K562 (cell line): ENCODE data around the gene PPP6C. TPM values are rescaled to one million over a fixed set of nuclear protein-coding genes. Genes with fewer than 3 reads are reported as not detected.

ENCODE experiments used
- ATF6 ChIP-seq: sonication (generic); formaldehyde crosslinking; IDR thresholded peaks from 2 replicates; pipeline ENCODE4 v1.4.0; 2020; ENCODE audit warnings: mild to moderate bottlenecking, missing genetic modification reagents
- CHCHD3 ChIP-seq: fragments of 250-450 bp; sonication (Bioruptor Pico); IDR thresholded peaks from 2 replicates; pipeline ENCODE4 v2.1.2; 2022; ENCODE audit warnings: mild to moderate bottlenecking
- CREM ChIP-seq: IDR thresholded peaks from 2 replicates; pipeline ENCODE4 v1.6.1; 2014; ENCODE audit warnings: antibody characterized with exemption, low read depth
- EWSR1 ChIP-seq: fragments of 450-650 bp; IDR thresholded peaks from 2 replicates; pipeline ENCODE4 v1.6.1; 2018; ENCODE audit warnings: borderline replicate concordance, mild to moderate bottlenecking, low read depth, moderate library complexity; ENCODE audit not compliant: partially characterized antibody
- FOXJ2 ChIP-seq: fragments of 200-800 bp; sonication (Bioruptor generic); IDR thresholded peaks from 2 replicates; pipeline ENCODE4 v1.6.1; 2016; ENCODE audit warnings: missing genetic modification characterization, missing compliant biosample characterization
- FOXO4 ChIP-seq: fragments of 450-650 bp; formaldehyde crosslinking; IDR thresholded peaks from 2 replicates; pipeline ENCODE4 v1.4.0; 2020; ENCODE audit warnings: mild to moderate bottlenecking, moderate library complexity
- MAZ ChIP-seq, 2 experiments: fragments of 450-650 bp in 1 of 2; sonication (generic) in 1 of 2; formaldehyde crosslinking; IDR thresholded peaks in 1 of 2; conservative IDR thresholded peaks in 1 of 2; 2 replicates each; pipeline versions ENCODE4 v1.4.0 to v1.5.0; 2020; ENCODE audit warnings: mild to moderate bottlenecking in 1 of 2, missing genetic modification reagents in 1 of 2
- PURB ChIP-seq: sonication (generic); formaldehyde crosslinking; IDR thresholded peaks from 2 replicates; pipeline ENCODE4 v1.9.0; 2021; ENCODE audit warnings: low read depth, mild to moderate bottlenecking, missing genetic modification reagents
- TAF1 ChIP-seq: IDR thresholded peaks from 2 replicates; pipeline ENCODE4 v1.6.1; 2011; ENCODE audit warnings: mild to moderate bottlenecking, low read length, moderate library complexity; ENCODE audit not compliant: insufficient read depth, control insufficient read depth, severe bottlenecking; ENCODE audit errors: extremely low read depth
- TARDBP ChIP-seq: fragments of 450-650 bp; IDR thresholded peaks from 2 replicates; pipeline ENCODE4 v1.6.1; 2016
- TCFL5 ChIP-seq: fragments of 250-450 bp; sonication (Bioruptor Pico); conservative IDR thresholded peaks from 2 replicates; pipeline ENCODE4 v1.6.1; 2021; ENCODE audit warnings: mild to moderate bottlenecking, moderate library complexity, matching md5 sums
- U2AF2 ChIP-seq: fragments of 200-400 bp; formaldehyde crosslinking; optimal IDR thresholded peaks from 2 replicates; pipeline ENCODE3; 2017; ENCODE audit warnings: low read depth, mild to moderate bottlenecking, low read length
- ZNF316 ChIP-seq: fragments of 450-650 bp; IDR thresholded peaks from 2 replicates; pipeline ENCODE4 v1.6.1; 2016
- ZNF445 ChIP-seq: fragments of 250-450 bp; sonication (Bioruptor Pico); IDR thresholded peaks from 2 replicates; pipeline ENCODE4 v1.4.0; 2020; ENCODE audit warnings: low read depth, mild to moderate bottlenecking, moderate library complexity
- polyA plus RNA-seq, 8 experiments: library from polyadenylated mRNA; depleted of rRNA in 4 of 8; stranded (reverse) in 5 of 8; unstranded in 3 of 8; fragments of >200 nt; fragmentation: Nextera tagmentation in 2 of 8; fragmentation: Illumina TruSeq in 1 of 8; extraction: Ambion mirVana in 2 of 8; extraction: Trizol in 1 of 8; gene quantifications; 2 replicates each; pipeline versions ENCODE4 v1.2.1 to v1.2.3, GENCODE V29; 2011 to 2014; ENCODE audit warnings: inconsistent platforms in 1 of 8, missing spikeins in 1 of 8
- total RNA-seq, 7 experiments: library from RNA; depleted of rRNA in 6 of 7; stranded (reverse); fragments of >200 nt in 6 of 7; fragmentation: Illumina TruSeq in 2 of 7; extraction: Trizol in 2 of 7; gene quantifications; 2 replicates each; pipeline versions ENCODE4 v1.2.1 to v1.2.3, GENCODE V29; 2011 to 2021; ENCODE audit warnings: low replicate concordance in 1 of 7
- TF ChIP-seq, protein P1 (sequence below): fragments of 250-450 bp; sonication (Bioruptor Pico); IDR thresholded peaks from 2 replicates; pipeline ENCODE4 v1.4.0; 2020; ENCODE audit warnings: borderline replicate concordance
- TF ChIP-seq, protein P2 (sequence below), 2 experiments: IDR thresholded peaks; 2 replicates each; pipeline ENCODE4 v1.6.1; 2012; ENCODE audit warnings: improper control_type of control experiment in 2 of 2, low read depth in 2 of 2, low read length in 2 of 2, borderline replicate concordance in 1 of 2
- TF ChIP-seq, protein P3 (sequence below), 2 experiments: fragments of 200-800 bp in 1 of 2; sonication (Bioruptor generic) in 1 of 2; sonication (generic) in 1 of 2; formaldehyde crosslinking in 1 of 2; IDR thresholded peaks in 1 of 2; conservative IDR thresholded peaks in 1 of 2; 2 replicates each; pipeline versions ENCODE4 v1.5.0 to v1.6.1; 2016 to 2020; ENCODE audit warnings: missing compliant biosample characterization in 1 of 2, missing genetic modification characterization in 1 of 2, missing genetic modification reagents in 1 of 2

PPP6C gene
- total and polyA plus RNA-seq, 9 of the 15 experiments (the other 6 are each of a cell fraction or from before 2014, with no cell fraction given): 18.8 to 44.8 (median 38.3) TPM

GRCh38 chr9:125143377-125144090, 46.1 kb downstream of the PPP6C start, which contains the start of gene SCAI (continued):
- TF ChIP-seq TARDBP (no peak), TAF1 (peak; percentile 43), FOXJ2 (tag) (no peak), CHCHD3 (no peak), PURB (CRISPR knock-in tag) (no peak), FOXO4 (CRISPR knock-in tag) (no peak), EWSR1 (no peak), ZNF316 (no peak), U2AF2 (no peak), TCFL5 (CRISPR knock-in tag) (no peak), ZNF445 (CRISPR knock-in tag) (no peak), MAZ (CRISPR knock-in tag; conservative IDR thresholded peaks at IDR 0.05 in 1 of 2, IDR thresholded peaks at IDR 0.05 in 1 of 2) (peak; percentile 68 to 71), CREM (peak; percentile 81), ATF6 (no peak)
- TF ChIP-seq, protein P1, sequence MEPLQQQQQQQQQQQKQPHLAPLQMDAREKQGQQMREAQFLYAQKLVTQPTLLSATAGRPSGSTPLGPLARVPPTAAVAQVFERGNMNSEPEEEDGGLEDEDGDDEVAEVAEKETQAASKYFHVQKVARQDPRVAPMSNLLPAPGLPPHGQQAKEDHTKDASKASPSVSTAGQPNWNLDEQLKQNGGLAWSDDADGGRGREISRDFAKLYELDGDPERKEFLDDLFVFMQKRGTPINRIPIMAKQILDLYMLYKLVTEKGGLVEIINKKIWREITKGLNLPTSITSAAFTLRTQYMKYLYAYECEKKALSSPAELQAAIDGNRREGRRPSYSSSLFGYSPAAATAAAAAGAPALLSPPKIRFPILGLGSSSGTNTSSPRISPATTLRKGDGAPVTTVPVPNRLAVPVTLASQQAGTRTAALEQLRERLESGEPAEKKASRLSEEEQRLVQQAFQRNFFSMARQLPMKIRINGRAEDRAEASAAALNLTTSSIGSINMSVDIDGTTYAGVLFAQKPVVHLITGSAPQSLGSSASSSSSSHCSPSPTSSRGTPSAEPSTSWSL (CRISPR knock-in tag): no peak
- TF ChIP-seq, protein P2, sequence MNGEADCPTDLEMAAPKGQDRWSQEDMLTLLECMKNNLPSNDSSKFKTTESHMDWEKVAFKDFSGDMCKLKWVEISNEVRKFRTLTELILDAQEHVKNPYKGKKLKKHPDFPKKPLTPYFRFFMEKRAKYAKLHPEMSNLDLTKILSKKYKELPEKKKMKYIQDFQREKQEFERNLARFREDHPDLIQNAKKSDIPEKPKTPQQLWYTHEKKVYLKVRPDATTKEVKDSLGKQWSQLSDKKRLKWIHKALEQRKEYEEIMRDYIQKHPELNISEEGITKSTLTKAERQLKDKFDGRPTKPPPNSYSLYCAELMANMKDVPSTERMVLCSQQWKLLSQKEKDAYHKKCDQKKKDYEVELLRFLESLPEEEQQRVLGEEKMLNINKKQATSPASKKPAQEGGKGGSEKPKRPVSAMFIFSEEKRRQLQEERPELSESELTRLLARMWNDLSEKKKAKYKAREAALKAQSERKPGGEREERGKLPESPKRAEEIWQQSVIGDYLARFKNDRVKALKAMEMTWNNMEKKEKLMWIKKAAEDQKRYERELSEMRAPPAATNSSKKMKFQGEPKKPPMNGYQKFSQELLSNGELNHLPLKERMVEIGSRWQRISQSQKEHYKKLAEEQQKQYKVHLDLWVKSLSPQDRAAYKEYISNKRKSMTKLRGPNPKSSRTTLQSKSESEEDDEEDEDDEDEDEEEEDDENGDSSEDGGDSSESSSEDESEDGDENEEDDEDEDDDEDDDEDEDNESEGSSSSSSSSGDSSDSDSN (IDR thresholded peaks at IDR 0.05; ENCODE audit: borderline replicate concordance in 1 of 2, low read depth in 2 of 2, low read length in 2 of 2): peak; percentile 71 to 82; a peak in 3 of 4 replicates
- TF ChIP-seq, protein P3, sequence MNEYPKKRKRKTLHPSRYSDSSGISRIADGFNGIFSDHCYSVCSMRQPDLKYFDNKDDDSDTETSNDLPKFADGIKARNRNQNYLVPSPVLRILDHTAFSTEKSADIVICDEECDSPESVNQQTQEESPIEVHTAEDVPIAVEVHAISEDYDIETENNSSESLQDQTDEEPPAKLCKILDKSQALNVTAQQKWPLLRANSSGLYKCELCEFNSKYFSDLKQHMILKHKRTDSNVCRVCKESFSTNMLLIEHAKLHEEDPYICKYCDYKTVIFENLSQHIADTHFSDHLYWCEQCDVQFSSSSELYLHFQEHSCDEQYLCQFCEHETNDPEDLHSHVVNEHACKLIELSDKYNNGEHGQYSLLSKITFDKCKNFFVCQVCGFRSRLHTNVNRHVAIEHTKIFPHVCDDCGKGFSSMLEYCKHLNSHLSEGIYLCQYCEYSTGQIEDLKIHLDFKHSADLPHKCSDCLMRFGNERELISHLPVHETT (CRISPR knock-in tag; conservative IDR thresholded peaks at IDR 0.05 in 1 of 2, IDR thresholded peaks at IDR 0.05 in 1 of 2): no peak
